Transverse colon (tissue), 4 donors: ENCODE results near the gene TGFB1. TPM values are rescaled to one million over a fixed set of nuclear protein-coding genes. Genes with fewer than 3 reads are reported as not detected.

Source experiments
- DNase-seq: peaks from one replicate; pipeline ENCODE4 v3.0.0-alpha.2; 2019
- H3K27ac ChIP-seq, 4 donors: fragments of 200-600 bp; sonication (generic); 2 replicates each; pipeline ENCODE4 v1.5.1; 2016 to 2018; ENCODE audit warnings: inconsistent platforms in 4 of 4
- H3K27me3 ChIP-seq: fragments of 200-600 bp; sonication (generic); 2 replicates; pipeline ENCODE4 v1.5.1; 2017; ENCODE audit warnings: inconsistent platforms
- H3K36me3 ChIP-seq, 4 donors: fragments of 200-600 bp; sonication (generic); 2 replicates each; pipeline ENCODE4 v1.5.1; 2017 to 2019; ENCODE audit warnings: inconsistent platforms in 4 of 4
- H3K4me1 ChIP-seq, 4 donors: fragments of 200-600 bp; sonication (generic); 2 replicates each; pipeline ENCODE4 v1.5.1; 2017 to 2020; ENCODE audit warnings: inconsistent platforms in 4 of 4
- H3K4me3 ChIP-seq, 4 donors: fragments of 200-600 bp; sonication (generic); 1 replicate in 1 of 4; 2 replicates in 3 of 4; pipeline versions ENCODE4 v1.5.1 to v1.6.1; 2017 to 2019; ENCODE audit warnings: inconsistent platforms in 4 of 4
- H3K9me3 ChIP-seq, 2 donors: fragments of 200-600 bp; sonication (generic); 2 replicates each; pipeline ENCODE4 v1.5.1; 2017 to 2019; ENCODE audit warnings: inconsistent platforms in 2 of 2
- CTCF ChIP-seq, 5 experiments: fragments of 200-600 bp in 3 of 5; fragments of 450-650 bp in 2 of 5; sonication (generic) in 3 of 5; IDR thresholded peaks; 1 replicate in 2 of 5; 2 replicates in 3 of 5; pipeline ENCODE4 v1.5.1; 2016 to 2017; ENCODE audit warnings: antibody characterized with exemption in 5 of 5, inconsistent platforms in 3 of 5, mild to moderate bottlenecking in 2 of 5, moderate library complexity in 1 of 5
- EP300 ChIP-seq: sonication (generic); formaldehyde crosslinking; IDR thresholded peaks from one replicate; pipeline ENCODE4 v1.6.1; 2017; ENCODE audit warnings: antibody characterized with exemption, low read depth
- POLR2A ChIP-seq: fragments of 450-650 bp; IDR thresholded peaks from one replicate; pipeline ENCODE4 v1.6.1; 2016; ENCODE audit warnings: antibody characterized with exemption, mild to moderate bottlenecking, moderate library complexity
- POLR2AphosphoS5 ChIP-seq, 3 donors: sonication (generic); formaldehyde crosslinking; IDR thresholded peaks; one replicate each; pipeline ENCODE4 v1.6.1; 2016; ENCODE audit warnings: antibody characterized with exemption in 3 of 3
- WGBS, 2 donors: methylation state at CpG; one replicate each; pipeline ENCODE4 v1.1.5; 2018; ENCODE audit warnings: low coverage in 1 of 2; 5-methylcytosine and 5-hydroxymethylcytosine counted together
- in situ Hi-C, 4 donors: fragments of 200-750 bp; cut with MboI; loops; one replicate each; pipeline versions ENCODE4 v1.15.0 to v1.15.1; 2017; ENCODE audit warnings: low sequenced_read_pairs in 3 of 4, low pct_ligation_motif_present in 1 of 4, low pct_unique_long_range_greater_than_20kb in 1 of 4
- intact Hi-C: fragments of 100-400 bp; cut with DNase I; formaldehyde crosslinking; loops from one replicate; pipeline ENCODE4 v1.15.1; 2023; ENCODE audit warnings: low total_unique reads
- total RNA-seq, 4 donors: library from RNA; depleted of rRNA; stranded (reverse); fragments of >200 nt; gene quantifications; one replicate each; pipeline ENCODE4 v1.1.0, GENCODE V29; 2016

Gene TGFB1
- total RNA-seq, 4 donors from 2014 or later, result 4.4 to 30.3 (median 9.7) TPM

- Histone ChIP-seq H3K27me3 (peaks cover 20% of the 10 kb centered on the region), H3K9me3 (no peaks in the 10 kb centered on the region), H3K4me3 (no peak overlapping the region), H3K36me3 (peaks cover 0 to 6% (median 0%) of the 10 kb centered on the region in 4 donors), H3K4me1 (peaks cover 31 to 72% (median 51%) of the 10 kb centered on the region in 4 donors), H3K27ac (peak overlapping the region; percentile 78 to 89 (median 83))
- 40 to 49% methylated on average over 2 to 15 of the region's 16 CpGs for WGBS, 2 donors
- TF ChIP-seq POLR2AphosphoS5 (IDR thresholded peaks at IDR 0.05) (peak in 2 of 3 donors; percentile 49 to 53), EP300 (no peak), CTCF (IDR thresholded peaks at IDR 0.05) (no peak), POLR2A (no peak)
- in situ Hi-C loops, result no loop called here
- intact Hi-C loops, result no loop called here
- peak; percentile 51 for DNase-seq
These were observed 30.1 kb downstream of the TGFB1 start for GRCh38 chr19:41323430-41324125.

GRCh38 chr19:41323023-41323422, 30.7 kb downstream of the TGFB1 start:
- TF ChIP-seq POLR2AphosphoS5 (IDR thresholded peaks at IDR 0.05) (no peak), POLR2A (no peak), EP300 (no peak), CTCF (IDR thresholded peaks at IDR 0.05) (no peak)
- DNase-seq, result no peak
- Histone ChIP-seq H3K27ac (peak overlapping the region; percentile 78 to 89 (median 83)), H3K36me3 (peaks cover 0 to 6% (median 0%) of the 10 kb centered on the region in 4 donors), H3K4me3 (no peak overlapping the region), H3K4me1 (peaks cover 31 to 66% (median 48%) of the 10 kb centered on the region in 4 donors), H3K9me3 (no peaks in the 10 kb centered on the region), H3K27me3 (peaks cover 20% of the 10 kb centered on the region)
- in situ Hi-C loops (no loop called here), intact Hi-C loops (no loop called here)
- WGBS, 2 donors, result 68 to 96% methylated on average over 7 of the region's 7 CpGs

- H3K36me3 ChIP-seq, result peaks cover 0 to 6% (median under 1%) of the 10 kb centered on the region in 4 donors
- no peaks in the 10 kb centered on the region for H3K9me3 ChIP-seq
- 96% methylated on average over 11 of the region's 11 CpGs; no CpG with 5 or more reads in 1 of the 2 donors for WGBS, 2 donors
- no peak overlapping the region for H3K4me3 ChIP-seq
- TF ChIP-seq POLR2AphosphoS5 (IDR thresholded peaks at IDR 0.05), result no peak
- TF ChIP-seq POLR2A, result no peak
- no peak for TF ChIP-seq EP300
- no peak for TF ChIP-seq CTCF (IDR thresholded peaks at IDR 0.05)
- peaks cover 20% of the 10 kb centered on the region for H3K27me3 ChIP-seq
- peak overlapping the region; percentile 78 to 89 (median 83) for H3K27ac ChIP-seq
- DNase-seq, result no peak
- intact Hi-C loops (no loop called here), in situ Hi-C loops (no loop called here)
- H3K4me1 ChIP-seq, result peaks cover 31 to 61% (median 42%) of the 10 kb centered on the region in 4 donors
These were observed 31.3 kb downstream of the TGFB1 start for GRCh38 chr19:41322451-41322850.

GRCh38 chr19:41321600-41322270, 32.0 kb downstream of the TGFB1 start:
- H3K36me3 ChIP-seq, result peaks cover 0 to 12% (median 4%) of the 10 kb centered on the region in 4 donors
- H3K27ac ChIP-seq, result peak overlapping the region; percentile 78 to 89 (median 83)
- no peak overlapping the region for H3K4me3 ChIP-seq
- peak; percentile 41 for DNase-seq
- TF ChIP-seq EP300 (no peak), CTCF (IDR thresholded peaks at IDR 0.05) (peak; percentile 37 to 55 (median 49)), POLR2A (no peak)
- in situ Hi-C loops, result no loop called here
- H3K9me3 ChIP-seq, result no peaks in the 10 kb centered on the region
- intact Hi-C loops, result no loop called here
- WGBS, 2 donors, result 60 to 80% methylated on average over 1 to 10 of the region's 10 CpGs
- peaks cover 18% of the 10 kb centered on the region for H3K27me3 ChIP-seq
- peaks cover 29 to 54% (median 37%) of the 10 kb centered on the region in 4 donors for H3K4me1 ChIP-seq
